HG03460 (cell line): ENCODE results near the gene ZCCHC7.
"Not testable (repeated sequence)": the region's sequence is repeated elsewhere in the genome, so short reads cannot be mapped to it uniquely, and the experiment has no call there.

Source experiments
- ATAC-seq: cut with Tn5 transposase; IDR thresholded peaks from one replicate; pipeline ENCODE4 v1.9.1; 2021; ENCODE audit not compliant: unreplicated experiment

ZCCHC7 gene

GRCh38 chr9:37119907-37120842 lies at the start of gene ZCCHC7:
ZCCHC7 (plus strand) TSS chr9:37120574.
- peak; percentile 92 for ATAC-seq

DNA sequence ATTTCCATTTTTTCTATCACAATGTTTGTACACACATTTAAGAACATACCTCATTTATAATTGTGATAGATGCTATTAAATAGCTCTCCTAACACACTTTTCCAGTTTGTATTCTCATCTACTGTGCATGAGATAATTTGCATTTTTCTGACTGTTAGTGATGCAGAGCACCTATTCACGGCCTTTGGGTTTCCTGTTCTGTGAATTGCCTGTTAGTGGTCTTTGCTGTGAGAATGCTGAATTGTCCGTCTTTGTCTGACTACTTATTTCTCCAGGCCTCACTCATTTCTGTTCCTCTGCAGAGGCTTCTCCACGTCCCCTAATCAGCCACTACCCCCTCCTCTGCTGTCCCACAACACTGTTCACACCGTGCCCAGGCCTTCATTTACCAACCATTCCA lies 45.6 kb upstream of the ZCCHC7 start:
- not testable (repeated sequence) for ATAC-seq

DNA sequence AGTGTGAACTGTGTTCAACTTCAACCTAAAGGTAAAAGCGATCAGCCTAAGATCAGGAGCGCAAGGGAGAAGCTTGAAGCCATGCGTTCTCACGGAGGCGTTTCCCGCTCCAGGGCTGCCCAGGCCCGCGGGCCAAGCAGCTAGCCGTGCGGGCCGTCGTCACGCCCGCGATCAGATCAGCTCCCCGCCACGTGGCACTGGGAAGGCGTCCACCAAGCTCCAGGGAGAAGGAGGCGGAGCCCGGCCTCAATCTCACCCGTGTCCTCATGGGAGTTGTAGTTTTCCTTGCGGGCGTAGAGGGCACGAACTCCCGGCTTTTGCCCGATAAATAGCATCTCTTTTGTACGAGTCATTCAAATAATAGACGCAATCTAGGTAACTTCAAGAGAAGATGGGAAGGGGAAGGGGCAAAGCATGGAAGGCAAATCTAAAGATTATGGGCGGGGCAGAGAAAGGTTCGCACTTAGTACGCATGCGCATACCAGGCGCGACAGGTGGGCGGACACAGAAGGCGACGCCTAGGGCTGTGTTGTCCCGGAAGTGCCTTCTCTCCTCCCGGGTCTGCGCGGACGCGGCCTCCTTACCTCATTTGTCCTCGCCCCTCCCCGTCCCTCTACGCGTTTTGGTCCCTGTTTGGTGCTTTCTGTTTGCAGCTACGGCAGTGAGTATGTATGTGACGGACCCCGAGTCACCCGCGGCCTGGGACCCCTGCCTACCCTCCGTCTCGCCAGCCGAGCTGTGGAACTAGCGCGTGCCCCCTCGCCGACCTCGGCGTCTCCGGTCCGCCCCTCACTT lies 40.8 kb upstream of the ZCCHC7 start:
- ATAC-seq, result peak; percentile 93

- peak; percentile 7 for ATAC-seq
Observed at GRCh38 chr9:37080165-37080628, 40.2 kb upstream of the ZCCHC7 start.

DNA sequence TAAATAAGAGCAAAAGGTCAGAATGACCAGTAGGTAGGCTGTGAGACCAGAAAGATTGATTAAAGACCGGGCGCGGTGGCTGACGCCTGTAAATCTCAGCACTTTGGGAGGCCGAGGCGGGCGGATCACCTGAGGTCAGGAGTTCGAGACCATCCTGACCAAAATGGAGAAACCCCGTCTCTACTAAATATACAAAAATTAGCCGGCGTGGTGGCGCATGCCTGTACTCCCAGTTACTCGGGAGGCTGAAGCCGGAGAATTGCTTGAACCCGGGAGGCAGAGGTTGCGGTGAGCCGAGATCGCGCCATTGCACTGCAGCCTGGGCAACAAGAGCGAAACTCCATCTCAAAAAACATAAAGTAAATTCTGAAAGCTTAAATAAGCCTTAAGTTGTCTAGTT lies 38.9 kb upstream of the ZCCHC7 start:
- not testable (repeated sequence) for ATAC-seq

- ATAC-seq, result no peak
Observed at GRCh38 chr9:37082214-37082765, 38.1 kb upstream of the ZCCHC7 start.

DNA sequence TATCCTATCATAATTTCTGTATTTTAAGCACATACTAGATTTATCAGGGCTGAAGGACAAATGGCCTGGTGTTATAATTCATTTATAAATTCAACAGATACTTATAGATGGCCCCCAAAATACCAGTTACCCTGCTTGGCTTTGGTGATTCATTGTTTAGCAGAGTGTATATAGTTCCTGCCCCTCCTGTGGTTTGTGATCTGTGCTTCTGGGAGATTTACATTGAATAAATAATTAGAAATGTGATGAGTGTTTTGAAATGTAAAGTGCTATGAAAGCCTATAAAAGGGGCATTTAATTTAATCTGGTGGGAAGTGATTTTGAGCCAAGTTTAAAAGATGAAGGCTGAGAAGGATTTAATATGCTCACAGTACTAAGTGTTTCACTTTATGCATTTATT lies 36.7 kb upstream of the ZCCHC7 start:
- ATAC-seq, result no peak

GRCh38 chr9:37085233-37085632 lies 35.1 kb upstream of the ZCCHC7 start:
- no peak for ATAC-seq

DNA sequence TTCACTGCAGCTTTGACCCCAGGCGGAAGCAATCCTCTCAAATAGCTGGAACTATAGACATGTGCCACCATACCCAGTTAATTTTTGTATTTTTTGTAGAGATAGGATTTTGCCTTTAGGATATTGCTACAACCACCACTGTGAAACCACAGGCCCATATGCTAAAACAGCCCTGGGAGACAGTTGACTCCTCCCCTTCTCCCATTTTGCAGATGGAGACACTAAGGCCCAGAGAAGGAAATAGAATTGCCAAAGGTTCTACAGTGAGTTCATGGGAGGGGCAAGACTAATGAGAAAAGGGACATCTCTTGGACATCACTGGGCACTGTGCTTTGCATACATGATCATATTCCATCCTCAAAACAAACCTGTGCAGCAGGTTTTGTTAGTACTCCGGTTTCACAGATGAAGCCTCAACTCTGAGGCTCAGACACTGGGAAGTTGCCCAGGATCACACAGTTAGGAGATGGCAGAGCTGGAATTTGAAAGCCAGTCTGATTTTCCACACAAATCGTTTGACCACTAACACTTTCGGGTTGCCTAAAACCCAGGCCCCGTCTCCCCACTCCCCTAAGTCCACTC lies 27.6 kb upstream of the ZCCHC7 start:
- ATAC-seq, result not testable (repeated sequence)

DNA sequence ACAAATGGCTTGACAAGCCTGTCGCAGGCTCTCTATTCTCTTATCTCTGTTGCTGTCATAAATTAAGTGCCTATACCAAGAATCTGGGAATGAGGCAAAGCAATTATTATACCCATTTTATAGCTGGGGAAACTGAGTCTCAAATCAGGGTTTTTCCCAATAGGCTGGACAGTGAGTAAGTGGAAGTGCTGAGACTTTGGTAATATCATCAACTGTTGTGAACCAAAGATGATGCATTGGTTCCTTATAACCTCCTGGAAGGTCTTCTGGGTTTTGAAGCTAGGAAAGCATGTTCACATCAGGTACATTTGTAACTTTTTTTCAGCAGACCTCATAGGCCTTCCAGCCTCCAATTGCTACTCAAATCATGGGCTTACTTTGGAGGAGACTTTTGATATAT lies 25.6 kb upstream of the ZCCHC7 start:
- no peak for ATAC-seq

DNA sequence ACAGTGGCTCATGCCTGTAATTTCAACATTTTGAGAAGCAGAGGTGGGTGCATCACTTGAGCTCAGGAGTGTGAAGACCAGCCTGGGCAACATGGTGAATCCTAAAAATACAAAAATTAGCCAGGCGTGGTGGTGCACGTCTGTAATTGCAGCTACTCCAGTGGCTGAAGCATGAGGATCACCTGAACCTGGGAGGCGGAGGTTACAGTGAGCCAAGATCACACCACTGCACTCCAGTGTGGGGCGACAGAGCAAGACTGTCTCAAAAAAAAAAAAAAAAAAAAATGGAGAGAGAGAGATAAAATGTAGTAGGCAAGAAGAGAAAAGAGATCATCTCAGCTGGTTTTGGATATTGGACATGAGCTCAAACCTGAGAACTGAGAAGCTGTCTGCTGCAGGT lies 23.7 kb upstream of the ZCCHC7 start:
- ATAC-seq, result no peak

DNA sequence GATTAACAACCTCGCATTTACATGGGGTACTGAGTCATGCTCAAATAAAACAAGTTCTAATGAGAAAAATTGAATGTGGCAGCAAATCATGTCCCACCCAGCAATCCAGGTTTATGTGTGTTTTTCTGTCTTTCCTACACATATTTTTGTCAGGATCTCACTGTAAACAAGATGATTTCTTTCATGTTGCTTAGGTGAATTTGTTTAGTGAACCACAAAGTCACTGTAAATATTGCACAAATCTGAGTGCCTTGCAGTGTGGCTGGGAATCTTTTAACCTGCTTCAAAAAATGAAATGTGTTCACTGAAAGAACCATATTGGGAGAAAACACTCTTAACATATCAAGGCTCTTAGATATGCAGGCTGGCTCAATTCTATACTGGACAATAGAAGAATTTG lies 23.1 kb upstream of the ZCCHC7 start:
- ATAC-seq, result no peak

DNA sequence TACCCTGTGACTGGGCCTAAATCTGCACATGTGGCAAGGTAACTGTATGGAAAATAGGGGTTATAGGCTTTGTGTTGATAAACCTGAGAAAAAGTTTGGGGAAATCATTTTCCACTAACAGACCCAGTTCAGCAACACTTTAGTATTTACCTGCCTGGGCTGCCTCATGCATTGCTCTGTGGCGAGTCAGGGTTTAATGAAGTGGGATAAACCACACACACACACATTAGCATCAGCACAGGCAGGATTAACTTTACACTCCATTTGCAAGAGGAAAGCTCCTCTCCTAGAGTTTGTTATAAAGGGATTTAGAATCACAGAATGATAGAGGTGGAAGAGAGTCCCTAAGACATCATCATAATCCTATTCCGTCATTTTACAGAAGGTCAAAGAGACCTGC lies 20.0 kb upstream of the ZCCHC7 start:
- no peak for ATAC-seq

DNA sequence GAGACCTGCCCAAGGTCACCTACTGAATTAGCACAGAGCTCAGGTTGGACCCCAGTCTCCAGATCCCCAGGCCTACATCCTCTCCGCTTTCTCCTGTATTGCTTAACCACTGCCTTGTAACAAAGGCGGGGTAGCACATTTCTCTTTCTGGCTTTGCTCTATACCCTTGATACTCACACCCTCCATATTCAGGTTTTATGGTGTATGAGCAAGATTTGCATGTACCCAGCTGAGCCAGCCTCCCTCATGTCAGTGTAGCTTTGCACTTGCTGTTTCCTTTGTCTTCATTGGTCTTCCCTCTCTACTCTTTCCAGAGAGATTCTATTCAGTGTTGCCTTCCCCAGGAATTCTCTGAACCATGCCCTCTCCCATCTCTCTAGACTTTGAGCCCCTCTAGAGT lies 19.6 kb upstream of the ZCCHC7 start:
- ATAC-seq, result no peak

DNA sequence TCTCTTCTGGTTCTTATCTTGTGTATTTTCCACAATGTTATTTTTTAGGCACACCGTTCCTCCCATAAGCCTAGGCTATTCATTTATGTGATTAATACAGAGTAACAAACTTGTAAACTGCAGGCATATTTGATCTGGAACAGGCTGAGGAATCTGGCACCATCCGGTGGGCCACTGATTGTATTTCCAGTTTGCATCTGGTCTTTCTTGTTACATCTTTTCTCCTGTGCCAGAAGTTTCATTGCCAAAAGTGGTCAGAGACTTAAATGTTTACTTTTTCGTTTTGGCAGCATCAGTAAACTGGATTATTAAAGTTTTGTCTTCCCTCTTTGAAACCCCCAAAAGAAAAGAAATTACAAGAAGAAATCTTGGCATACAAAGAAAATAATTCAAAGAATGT lies 17.9 kb upstream of the ZCCHC7 start:
- ATAC-seq, result no peak

- no peak for ATAC-seq
Observed at GRCh38 chr9:37104183-37104889, 16.0 kb upstream of the ZCCHC7 start.

DNA sequence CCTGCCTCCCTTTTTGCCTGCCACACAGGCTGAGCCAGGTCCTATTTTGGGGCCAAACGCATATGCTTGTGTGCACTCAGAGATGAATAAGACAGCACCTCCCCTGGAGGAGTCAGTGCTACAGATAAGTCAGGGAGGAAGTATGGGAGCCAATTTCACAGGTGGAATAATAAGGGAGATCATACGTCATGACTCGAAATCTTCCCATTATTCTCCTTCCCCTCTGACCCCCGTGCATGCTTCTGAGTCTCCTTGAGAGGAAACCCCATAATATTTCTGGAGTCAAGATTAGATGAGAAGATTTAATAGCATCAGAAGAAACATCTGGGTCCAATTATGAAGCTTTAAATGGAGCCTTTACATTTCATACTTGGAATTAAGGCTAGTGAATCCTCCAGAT lies 15.1 kb upstream of the ZCCHC7 start:
- no peak for ATAC-seq

DNA sequence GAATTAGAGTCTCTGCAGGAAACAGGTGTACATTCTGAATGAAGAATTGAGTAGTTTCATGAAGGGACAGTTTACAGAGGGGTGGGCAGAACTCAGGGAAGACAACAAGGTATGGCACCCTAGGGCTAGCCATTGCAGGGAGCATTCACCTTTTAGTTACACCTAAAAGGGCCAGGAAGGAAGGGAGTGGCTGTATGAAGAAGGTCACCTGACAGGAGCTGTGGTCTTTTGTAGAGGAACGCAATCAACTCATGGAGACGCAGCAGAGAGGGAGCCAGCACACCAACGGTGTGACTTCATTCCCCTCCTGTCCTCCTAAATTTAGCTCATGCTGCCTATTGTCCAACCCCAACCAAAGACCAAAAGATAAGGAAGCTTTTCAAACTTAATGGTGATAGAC lies 12.7 kb upstream of the ZCCHC7 start:
- ATAC-seq, result no peak

GRCh38 chr9:37114442-37114841 lies 5.9 kb upstream of the ZCCHC7 start:
- not testable (repeated sequence) for ATAC-seq

DNA sequence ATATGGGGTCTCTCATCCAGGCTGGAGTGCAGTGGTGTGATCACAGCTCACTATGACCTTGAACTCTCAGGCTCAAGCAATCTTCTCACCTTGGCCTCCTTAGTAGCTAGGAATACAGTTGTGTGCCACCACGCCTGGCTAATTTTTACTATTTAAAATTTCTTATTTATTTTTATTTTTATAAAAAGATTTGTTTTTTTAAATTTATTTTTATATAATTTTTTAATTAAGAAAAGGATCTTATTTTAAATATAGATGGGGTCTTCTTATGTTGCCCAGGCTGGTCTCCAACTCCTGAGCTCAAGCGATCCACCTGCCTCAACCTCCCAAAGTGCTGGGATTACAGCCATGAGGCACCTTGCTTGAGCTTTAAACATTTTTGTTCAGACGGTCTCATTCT lies 2.4 kb upstream of the ZCCHC7 start:
- ATAC-seq, result no peak

DNA sequence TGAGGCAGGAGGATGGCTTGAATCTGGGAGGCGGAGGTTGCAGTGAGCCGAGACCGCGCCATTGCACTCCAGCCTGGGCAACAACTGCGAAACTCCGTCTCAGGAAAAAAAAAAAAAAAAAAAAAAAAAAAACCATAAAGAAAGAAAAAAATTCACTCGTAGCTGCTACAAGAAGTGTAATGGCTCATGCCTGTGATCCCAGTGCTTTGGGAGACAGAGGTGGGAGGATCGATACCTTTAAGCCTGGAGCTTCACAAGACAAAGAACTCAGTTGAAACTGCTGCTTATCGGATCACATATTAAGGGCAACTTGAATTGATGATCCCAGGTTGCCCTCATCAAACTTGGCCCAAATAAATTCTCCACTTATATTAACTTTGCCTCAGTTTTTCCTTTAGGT lies 1.0 kb upstream of the ZCCHC7 start:
- no peak for ATAC-seq
